Stromal cell of bone marrow (primary cell): ENCODE results near the gene GLCE.

Experiments used
- DNase-seq: peaks from one replicate; pipeline ENCODE4 v3.0.0-alpha.2; 2012; ENCODE audit warnings: low read depth

Gene GLCE

GRCh38 chr15:69206079-69206478 lies 45.6 kb downstream of the GLCE start:
- no peak for DNase-seq

GRCh38 chr15:69209661-69210060 lies 49.2 kb downstream of the GLCE start:
- no peak for DNase-seq

GRCh38 chr15:69210574-69210973 lies 50.1 kb downstream of the GLCE start:
- no peak for DNase-seq

GRCh38 chr15:69213786-69214185 lies 53.4 kb downstream of the GLCE start:
- no peak for DNase-seq

GRCh38 chr15:69215314-69216035 lies 55.0 kb downstream of the GLCE start:
- DNase-seq = no peak

- DNase-seq = no peak
These were observed 56.9 kb downstream of the GLCE start for GRCh38 chr15:69217381-69217780.

- no peak for DNase-seq
These were observed 59.3 kb downstream of the GLCE start for GRCh38 chr15:69219690-69220089.

GRCh38 chr15:69222002-69222474 lies 61.6 kb downstream of the GLCE start:
- no peak for DNase-seq

- no peak for DNase-seq
These were observed 62.8 kb downstream of the GLCE start for GRCh38 chr15:69223083-69223813.

- no peak for DNase-seq
These were observed 63.9 kb downstream of the GLCE start for GRCh38 chr15:69224383-69224782.

GRCh38 chr15:69225355-69226022 lies 65.1 kb downstream of the GLCE start:
- peak; percentile 12 for DNase-seq

GRCh38 chr15:69226023-69226355 lies 65.6 kb downstream of the GLCE start:
- DNase-seq = no peak

- no peak for DNase-seq
These were observed 71.7 kb downstream of the GLCE start for GRCh38 chr15:69232144-69232543.

- DNase-seq = no peak
These were observed 72.3 kb downstream of the GLCE start for GRCh38 chr15:69232765-69233164.

- no peak for DNase-seq
These were observed 74.2 kb downstream of the GLCE start for GRCh38 chr15:69234676-69235075.

GRCh38 chr15:69236505-69236904 lies 76.1 kb downstream of the GLCE start:
- DNase-seq = no peak

- DNase-seq = no peak
These were observed 77.3 kb downstream of the GLCE start for GRCh38 chr15:69237718-69238117.

- no peak for DNase-seq
These were observed 84.4 kb downstream of the GLCE start for GRCh38 chr15:69244798-69245197.

- peak; percentile 67 for DNase-seq
These were observed 92.7 kb downstream of the GLCE start for GRCh38 chr15:69253156-69253555.

GRCh38 chr15:69265347-69265955 lies 105.0 kb downstream of the GLCE start:
- peak; percentile 12 for DNase-seq

- no peak for DNase-seq
These were observed 110.8 kb downstream of the GLCE start for GRCh38 chr15:69271217-69271616.

GRCh38 chr15:69272139-69272538 lies 111.7 kb downstream of the GLCE start:
- DNase-seq = no peak

GRCh38 chr15:69272891-69273290 lies 112.5 kb downstream of the GLCE start:
- no peak for DNase-seq
